ENCODE results near the gene ZNF200. TPM values are rescaled to one million over a fixed set of nuclear protein-coding genes. Genes with fewer than 3 reads are reported as not detected.

The ZNF200 gene
- total and polyA plus RNA-seq, 2 of the 13 experiments (the other 11 are each of a cell fraction or from before 2014, with no cell fraction given) = 3.5 to 16.5 TPM

DNA sequence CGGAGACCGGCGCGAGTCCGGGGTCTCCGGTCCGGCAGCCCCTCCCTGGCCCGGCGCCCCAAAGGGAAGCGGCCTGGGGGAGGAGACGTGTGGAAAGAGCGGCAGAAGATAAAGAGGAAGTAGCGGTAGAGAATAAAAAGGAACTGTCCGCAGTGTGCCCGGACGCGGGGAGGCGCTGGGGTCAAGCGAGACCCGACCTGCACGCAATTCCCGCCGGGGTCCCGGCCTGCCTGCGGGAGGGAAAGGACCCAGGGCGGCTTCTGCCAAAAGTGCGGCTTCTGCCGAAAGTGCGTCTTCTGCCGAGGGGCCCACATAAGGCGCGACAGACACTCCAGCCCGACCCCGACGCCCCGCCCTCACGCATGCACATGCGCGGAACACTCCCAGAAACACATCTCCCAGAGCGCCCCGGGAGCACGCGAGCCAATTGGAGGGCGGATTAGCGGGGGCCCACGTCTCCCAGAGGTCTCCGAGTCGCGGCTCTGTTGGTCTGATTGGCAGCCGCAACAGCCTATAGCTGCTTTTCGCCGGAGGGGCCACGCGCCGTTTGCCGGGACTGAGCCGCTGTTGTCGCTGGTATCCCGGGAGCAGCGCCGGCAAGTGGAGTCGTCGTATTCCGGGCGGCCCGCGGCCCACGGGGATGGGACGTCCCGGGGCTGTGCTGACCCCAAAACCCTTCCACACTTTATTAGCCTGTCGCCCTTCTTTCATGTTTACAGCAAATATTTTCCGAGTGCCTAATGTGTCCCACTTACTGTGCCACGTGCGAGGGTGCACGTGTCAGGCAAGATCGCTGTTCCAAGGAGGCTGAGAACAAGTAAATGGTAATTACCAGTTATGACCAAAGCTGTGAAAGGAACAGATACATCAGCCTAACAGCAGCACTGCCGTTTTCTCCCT is 29.4 kb upstream of the ZNF200 start (continued):
- TF ChIP-seq MXD4 (CRISPR knock-in tag; IDR thresholded peaks at IDR 0.05) (peak; percentile 93), SMAD1 (CRISPR knock-in tag; IDR thresholded peaks at IDR 0.05; ENCODE audit: borderline replicate concordance, low read depth) (no peak; the same call in 1 of the 2 replicates), ZMYM4 (CRISPR knock-in tag; IDR thresholded peaks at IDR 0.05) (peak; percentile 71), ZNF557 (CRISPR knock-in tag; IDR thresholded peaks at IDR 0.05) (no peak), RNF2 (conservative IDR thresholded peaks at IDR 0.05; ENCODE audit: low read depth) (peak; percentile 95), SMARCC2 (IDR thresholded peaks at IDR 0.05) (no peak), ZSCAN21 (CRISPR knock-in tag; IDR thresholded peaks at IDR 0.05; ENCODE audit: borderline replicate concordance) (peak; percentile 28; the same call in 1 of the 2 replicates), KLF15 (CRISPR knock-in tag; IDR thresholded peaks at IDR 0.05; ENCODE audit: borderline replicate concordance) (no peak), POLR2AphosphoS2 (IDR thresholded peaks at IDR 0.05; ENCODE audit: low read depth, low read length) (no peak), ZFX (CRISPR knock-in tag; IDR thresholded peaks at IDR 0.05; ENCODE audit: low read depth) (peak; percentile 74)
- TF ChIP-seq, protein P1, sequence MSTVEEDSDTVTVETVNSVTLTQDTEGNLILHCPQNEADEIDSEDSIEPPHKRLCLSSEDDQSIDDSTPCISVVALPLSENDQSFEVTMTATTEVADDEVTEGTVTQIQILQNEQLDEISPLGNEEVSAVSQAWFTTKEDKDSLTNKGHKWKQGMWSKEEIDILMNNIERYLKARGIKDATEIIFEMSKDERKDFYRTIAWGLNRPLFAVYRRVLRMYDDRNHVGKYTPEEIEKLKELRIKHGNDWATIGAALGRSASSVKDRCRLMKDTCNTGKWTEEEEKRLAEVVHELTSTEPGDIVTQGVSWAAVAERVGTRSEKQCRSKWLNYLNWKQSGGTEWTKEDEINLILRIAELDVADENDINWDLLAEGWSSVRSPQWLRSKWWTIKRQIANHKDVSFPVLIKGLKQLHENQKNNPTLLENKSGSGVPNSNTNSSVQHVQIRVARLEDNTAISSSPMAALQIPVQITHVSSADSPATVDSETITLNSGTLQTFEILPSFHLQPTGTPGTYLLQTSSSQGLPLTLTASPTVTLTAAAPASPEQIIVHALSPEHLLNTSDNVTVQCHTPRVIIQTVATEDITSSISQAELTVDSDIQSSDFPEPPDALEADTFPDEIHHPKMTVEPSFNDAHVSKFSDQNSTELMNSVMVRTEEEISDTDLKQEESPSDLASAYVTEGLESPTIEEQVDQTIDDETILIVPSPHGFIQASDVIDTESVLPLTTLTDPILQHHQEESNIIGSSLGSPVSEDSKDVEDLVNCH (CRISPR knock-in tag; IDR thresholded peaks at IDR 0.05) = no peak
- TF ChIP-seq, protein P2, sequence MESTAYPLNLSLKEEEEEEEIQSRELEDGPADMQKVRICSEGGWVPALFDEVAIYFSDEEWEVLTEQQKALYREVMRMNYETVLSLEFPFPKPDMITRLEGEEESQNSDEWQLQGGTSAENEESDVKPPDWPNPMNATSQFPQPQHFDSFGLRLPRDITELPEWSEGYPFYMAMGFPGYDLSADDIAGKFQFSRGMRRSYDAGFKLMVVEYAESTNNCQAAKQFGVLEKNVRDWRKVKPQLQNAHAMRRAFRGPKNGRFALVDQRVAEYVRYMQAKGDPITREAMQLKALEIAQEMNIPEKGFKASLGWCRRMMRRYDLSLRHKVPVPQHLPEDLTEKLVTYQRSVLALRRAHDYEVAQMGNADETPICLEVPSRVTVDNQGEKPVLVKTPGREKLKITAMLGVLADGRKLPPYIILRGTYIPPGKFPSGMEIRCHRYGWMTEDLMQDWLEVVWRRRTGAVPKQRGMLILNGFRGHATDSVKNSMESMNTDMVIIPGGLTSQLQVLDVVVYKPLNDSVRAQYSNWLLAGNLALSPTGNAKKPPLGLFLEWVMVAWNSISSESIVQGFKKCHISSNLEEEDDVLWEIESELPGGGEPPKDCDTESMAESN (CRISPR knock-in tag; conservative IDR thresholded peaks at IDR 0.05) = no peak; the same call in 1 of the 2 replicates
- TF ChIP-seq, protein P3, sequence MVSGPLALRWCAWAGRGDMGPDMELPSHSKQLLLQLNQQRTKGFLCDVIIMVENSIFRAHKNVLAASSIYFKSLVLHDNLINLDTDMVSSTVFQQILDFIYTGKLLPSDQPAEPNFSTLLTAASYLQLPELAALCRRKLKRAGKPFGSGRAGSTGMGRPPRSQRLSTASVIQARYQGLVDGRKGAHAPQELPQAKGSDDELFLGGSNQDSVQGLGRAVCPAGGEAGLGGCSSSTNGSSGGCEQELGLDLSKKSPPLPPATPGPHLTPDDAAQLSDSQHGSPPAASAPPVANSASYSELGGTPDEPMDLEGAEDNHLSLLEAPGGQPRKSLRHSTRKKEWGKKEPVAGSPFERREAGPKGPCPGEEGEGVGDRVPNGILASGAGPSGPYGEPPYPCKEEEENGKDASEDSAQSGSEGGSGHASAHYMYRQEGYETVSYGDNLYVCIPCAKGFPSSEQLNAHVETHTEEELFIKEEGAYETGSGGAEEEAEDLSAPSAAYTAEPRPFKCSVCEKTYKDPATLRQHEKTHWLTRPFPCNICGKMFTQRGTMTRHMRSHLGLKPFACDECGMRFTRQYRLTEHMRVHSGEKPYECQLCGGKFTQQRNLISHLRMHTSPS (CRISPR knock-in tag; IDR thresholded peaks at IDR 0.05; ENCODE audit: low read depth) = peak; percentile 67; the same call in 1 of the 2 replicates
- TF ChIP-seq, protein P4, sequence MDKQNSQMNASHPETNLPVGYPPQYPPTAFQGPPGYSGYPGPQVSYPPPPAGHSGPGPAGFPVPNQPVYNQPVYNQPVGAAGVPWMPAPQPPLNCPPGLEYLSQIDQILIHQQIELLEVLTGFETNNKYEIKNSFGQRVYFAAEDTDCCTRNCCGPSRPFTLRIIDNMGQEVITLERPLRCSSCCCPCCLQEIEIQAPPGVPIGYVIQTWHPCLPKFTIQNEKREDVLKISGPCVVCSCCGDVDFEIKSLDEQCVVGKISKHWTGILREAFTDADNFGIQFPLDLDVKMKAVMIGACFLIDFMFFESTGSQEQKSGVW (CRISPR knock-in tag; IDR thresholded peaks at IDR 0.05; ENCODE audit: borderline replicate concordance) = no peak
- TF ChIP-seq, protein P5, sequence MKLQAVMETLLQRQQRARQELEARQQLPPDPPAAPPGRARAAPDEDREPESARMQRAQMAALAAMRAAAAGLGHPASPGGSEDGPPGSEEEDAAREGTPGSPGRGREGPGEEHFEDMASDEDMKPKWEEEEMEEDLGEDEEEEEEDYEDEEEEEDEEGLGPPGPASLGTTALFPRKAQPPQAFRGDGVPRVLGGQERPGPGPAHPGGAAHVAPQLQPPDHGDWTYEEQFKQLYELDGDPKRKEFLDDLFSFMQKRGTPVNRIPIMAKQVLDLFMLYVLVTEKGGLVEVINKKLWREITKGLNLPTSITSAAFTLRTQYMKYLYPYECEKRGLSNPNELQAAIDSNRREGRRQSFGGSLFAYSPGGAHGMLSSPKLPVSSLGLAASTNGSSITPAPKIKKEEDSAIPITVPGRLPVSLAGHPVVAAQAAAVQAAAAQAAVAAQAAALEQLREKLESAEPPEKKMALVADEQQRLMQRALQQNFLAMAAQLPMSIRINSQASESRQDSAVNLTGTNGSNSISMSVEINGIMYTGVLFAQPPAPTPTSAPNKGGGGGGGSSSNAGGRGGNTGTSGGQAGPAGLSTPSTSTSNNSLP (IDR thresholded peaks at IDR 0.05; ENCODE audit: low read depth, low read length) = no peak
- TF ChIP-seq, protein P6, sequence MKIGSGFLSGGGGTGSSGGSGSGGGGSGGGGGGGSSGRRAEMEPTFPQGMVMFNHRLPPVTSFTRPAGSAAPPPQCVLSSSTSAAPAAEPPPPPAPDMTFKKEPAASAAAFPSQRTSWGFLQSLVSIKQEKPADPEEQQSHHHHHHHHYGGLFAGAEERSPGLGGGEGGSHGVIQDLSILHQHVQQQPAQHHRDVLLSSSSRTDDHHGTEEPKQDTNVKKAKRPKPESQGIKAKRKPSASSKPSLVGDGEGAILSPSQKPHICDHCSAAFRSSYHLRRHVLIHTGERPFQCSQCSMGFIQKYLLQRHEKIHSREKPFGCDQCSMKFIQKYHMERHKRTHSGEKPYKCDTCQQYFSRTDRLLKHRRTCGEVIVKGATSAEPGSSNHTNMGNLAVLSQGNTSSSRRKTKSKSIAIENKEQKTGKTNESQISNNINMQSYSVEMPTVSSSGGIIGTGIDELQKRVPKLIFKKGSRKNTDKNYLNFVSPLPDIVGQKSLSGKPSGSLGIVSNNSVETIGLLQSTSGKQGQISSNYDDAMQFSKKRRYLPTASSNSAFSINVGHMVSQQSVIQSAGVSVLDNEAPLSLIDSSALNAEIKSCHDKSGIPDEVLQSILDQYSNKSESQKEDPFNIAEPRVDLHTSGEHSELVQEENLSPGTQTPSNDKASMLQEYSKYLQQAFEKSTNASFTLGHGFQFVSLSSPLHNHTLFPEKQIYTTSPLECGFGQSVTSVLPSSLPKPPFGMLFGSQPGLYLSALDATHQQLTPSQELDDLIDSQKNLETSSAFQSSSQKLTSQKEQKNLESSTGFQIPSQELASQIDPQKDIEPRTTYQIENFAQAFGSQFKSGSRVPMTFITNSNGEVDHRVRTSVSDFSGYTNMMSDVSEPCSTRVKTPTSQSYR (CRISPR knock-in tag; IDR thresholded peaks at IDR 0.05; ENCODE audit: borderline replicate concordance) = no peak

All from HepG2 (cell line).